Measurements from ENCODE around the gene BMAL1. TPM values are rescaled to one million over a fixed set of nuclear protein-coding genes. Genes with fewer than 3 reads are reported as not detected.
A peak's percentile ranks its signal among the peaks of the same experiment; 100 is the strongest.

Gene BMAL1
- total and polyA plus RNA-seq, 9 donors, result 17.7 to 53.4 (median 24.8) TPM

GRCh38 chr11:13339195-13340153 lies 61.9 kb downstream of the BMAL1 start:
- WGBS, 3 donors, result 53 to 57% (median 53%) methylated on average over 11 of the region's 11 CpGs
- H3K9me3 ChIP-seq, result no peaks in the 10 kb centered on the region
- peaks cover 17% of the 10 kb centered on the region for H3K4me1 ChIP-seq (ENCODE audit: insufficient read depth)
- DNase-seq, result peak in 4 of 5 donors; percentile 22 to 37 (median 36)
- H3K4me3 ChIP-seq, result no peak overlapping the region
- H3K27ac ChIP-seq, result peak overlapping the region in 1 of 2 donors; percentile 71
- TF ChIP-seq, protein P1, sequence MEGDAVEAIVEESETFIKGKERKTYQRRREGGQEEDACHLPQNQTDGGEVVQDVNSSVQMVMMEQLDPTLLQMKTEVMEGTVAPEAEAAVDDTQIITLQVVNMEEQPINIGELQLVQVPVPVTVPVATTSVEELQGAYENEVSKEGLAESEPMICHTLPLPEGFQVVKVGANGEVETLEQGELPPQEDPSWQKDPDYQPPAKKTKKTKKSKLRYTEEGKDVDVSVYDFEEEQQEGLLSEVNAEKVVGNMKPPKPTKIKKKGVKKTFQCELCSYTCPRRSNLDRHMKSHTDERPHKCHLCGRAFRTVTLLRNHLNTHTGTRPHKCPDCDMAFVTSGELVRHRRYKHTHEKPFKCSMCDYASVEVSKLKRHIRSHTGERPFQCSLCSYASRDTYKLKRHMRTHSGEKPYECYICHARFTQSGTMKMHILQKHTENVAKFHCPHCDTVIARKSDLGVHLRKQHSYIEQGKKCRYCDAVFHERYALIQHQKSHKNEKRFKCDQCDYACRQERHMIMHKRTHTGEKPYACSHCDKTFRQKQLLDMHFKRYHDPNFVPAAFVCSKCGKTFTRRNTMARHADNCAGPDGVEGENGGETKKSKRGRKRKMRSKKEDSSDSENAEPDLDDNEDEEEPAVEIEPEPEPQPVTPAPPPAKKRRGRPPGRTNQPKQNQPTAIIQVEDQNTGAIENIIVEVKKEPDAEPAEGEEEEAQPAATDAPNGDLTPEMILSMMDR (IDR thresholded peaks at IDR 0.05), result no peak
- TF ChIP-seq POLR2A (IDR thresholded peaks at IDR 0.05), result no peak
- TF ChIP-seq EP300 (IDR thresholded peaks at IDR 0.05), result no peak
- intact Hi-C loops (cut with DNase I), result loop anchor here (5.0 to 10.0 kb wide), 5 partner anchors 55 to 132 kb away; partner anchors contain the start of gene BMAL1 (in 1 of the 4)
- no peaks in the 10 kb centered on the region for H3K36me3 ChIP-seq
- H3K27me3 ChIP-seq, result no peaks in the 10 kb centered on the region

GRCh38 chr11:13341026-13341425 lies 63.4 kb downstream of the BMAL1 start:
- intact Hi-C loops (cut with DNase I), result loop anchor here in 2 of 4 donors (5.0 to 10.0 kb wide), 3 partner anchors 66 to 134 kb away; partner anchors contain the start of gene BMAL1 (in 1 of the 2)

GRCh38 chr11:13343067-13343466 lies 65.5 kb downstream of the BMAL1 start:
- Histone ChIP-seq H3K4me1 (ENCODE audit: insufficient read depth) (peaks cover 12% of the 10 kb centered on the region), H3K27me3 (no peaks in the 10 kb centered on the region), H3K27ac (no peak overlapping the region), H3K36me3 (no peaks in the 10 kb centered on the region), H3K9me3 (no peaks in the 10 kb centered on the region), H3K4me3 (no peak overlapping the region)
- intact Hi-C loops (cut with DNase I), result loop anchor here in 2 of 4 donors (5.0 to 10.0 kb wide), 3 partner anchors 68 to 136 kb away; partner anchors contain the start of gene BMAL1 (in 1 of the 2)
- DNase-seq, result no peak
- TF ChIP-seq, protein P1 (IDR thresholded peaks at IDR 0.05), result no peak
- TF ChIP-seq EP300 (IDR thresholded peaks at IDR 0.05) (no peak), POLR2A (IDR thresholded peaks at IDR 0.05) (no peak)
- 91 to 94% (median 93%) methylated on average over 4 of the region's 4 CpGs for WGBS, 3 donors

More at GRCh38 chr11:13341026-13341425, 63.4 kb downstream of the BMAL1 start:
- H3K27ac ChIP-seq, result no peak overlapping the region
- H3K27me3 ChIP-seq, result no peaks in the 10 kb centered on the region
- no peak overlapping the region for H3K4me3 ChIP-seq
- 73 to 85% (median 77%) methylated on average over 5 of the region's 5 CpGs for WGBS, 3 donors
- TF ChIP-seq EP300 (IDR thresholded peaks at IDR 0.05), result no peak
- TF ChIP-seq, protein P1 (IDR thresholded peaks at IDR 0.05), result no peak
- no peaks in the 10 kb centered on the region for H3K9me3 ChIP-seq
- peaks cover 12% of the 10 kb centered on the region for H3K4me1 ChIP-seq (ENCODE audit: insufficient read depth)
- DNase-seq, result no peak
- H3K36me3 ChIP-seq, result no peaks in the 10 kb centered on the region

DNA sequence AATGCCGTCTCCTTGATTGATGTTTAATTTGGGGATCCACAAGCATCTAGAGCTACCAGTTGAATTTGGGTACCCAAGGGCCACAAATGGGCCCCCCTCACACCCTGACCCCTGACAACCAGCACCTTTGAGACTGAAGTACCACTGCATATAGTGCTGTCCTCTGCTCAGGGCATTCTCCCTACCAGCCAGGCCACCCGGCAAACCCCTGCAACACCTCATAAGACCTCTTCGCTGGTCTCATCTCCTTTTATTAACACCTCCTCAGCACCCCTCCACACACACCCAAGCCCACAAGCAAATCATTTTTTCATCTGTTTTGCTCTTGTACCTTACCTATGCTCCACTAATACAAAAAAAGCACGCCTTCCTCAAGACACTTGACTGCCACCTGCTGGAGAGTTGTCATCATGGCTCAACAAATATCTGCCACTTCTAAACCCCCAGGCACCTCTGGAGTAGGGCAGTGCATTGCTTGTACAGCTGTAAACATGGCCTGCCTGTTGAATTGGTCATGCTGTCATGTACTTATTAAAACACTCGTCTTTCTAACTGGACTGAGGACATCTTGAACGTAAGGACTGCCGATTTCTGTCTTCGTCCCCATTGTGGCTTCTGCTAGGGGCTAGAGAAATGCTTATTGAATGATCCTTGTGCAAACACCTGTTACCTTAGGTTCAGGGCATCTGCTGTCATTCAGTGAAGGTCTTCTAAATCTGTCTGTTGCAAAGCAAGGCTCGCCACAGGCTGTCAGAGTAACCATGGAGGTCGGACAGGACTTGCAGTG lies 66.5 kb downstream of the BMAL1 start:
- no peak overlapping the region for H3K4me3 ChIP-seq
- H3K27me3 ChIP-seq, result no peaks in the 10 kb centered on the region
- intact Hi-C loops (cut with DNase I), result loop anchor here in 3 of 4 donors (2.0 to 10.0 kb wide), 4 partner anchors 69 to 137 kb away; partner anchors contain the start of gene BMAL1 (in 1 of the 3)
- TF ChIP-seq EP300 (IDR thresholded peaks at IDR 0.05), result no peak
- TF ChIP-seq, protein P1 (IDR thresholded peaks at IDR 0.05), result peak; percentile 59 to 73 (median 73)
- no peaks in the 10 kb centered on the region for H3K36me3 ChIP-seq
- H3K27ac ChIP-seq, result no peak overlapping the region
- peak; percentile 60 to 79 (median 70) for DNase-seq
- peaks cover 4% of the 10 kb centered on the region for H3K4me1 ChIP-seq (ENCODE audit: insufficient read depth)
- 71 to 73% (median 71%) methylated on average over 10 of the region's 10 CpGs for WGBS, 3 donors
- H3K9me3 ChIP-seq, result no peaks in the 10 kb centered on the region
